WTC11 (cell line): ENCODE results near the gene PSMB9. TPM values are rescaled to one million over a fixed set of nuclear protein-coding genes. Genes with fewer than 3 reads are reported as not detected.

ENCODE experiments used
- ATAC-seq: fragments of 200-7000 bp; cut with Tn5 transposase; 2 replicates; pipeline ENCODE4 v1.10.0; 2021; ENCODE audit warnings: mild to moderate bottlenecking, moderate library complexity
- CTCF ChIA-PET: fragments of 300-600 bp; sonication (Branson Sonifier 250); formaldehyde crosslinking; loops from one replicate; lab custom pipeline; 2021; ENCODE audit warnings: antibody characterized with exemption; lab: Charles Lee
- POLR2A ChIA-PET: fragments of 350-600 bp; sonication (Branson Sonifier 250); formaldehyde crosslinking; loops from one replicate; lab custom pipeline; 2021; ENCODE audit warnings: antibody characterized with exemption; lab: Charles Lee
- DNase-seq: peaks from one replicate; pipeline ENCODE4 v3.0.0; 2021; ENCODE audit warnings: low spot score
- H3K27ac Mint-ChIP-seq: 2 replicates; pipeline ENCODE4 v1.8.0; 2021; ENCODE audit warnings: mixed read lengths
- H3K27me3 Mint-ChIP-seq: 2 replicates; pipeline ENCODE4 v1.8.0; 2021; ENCODE audit warnings: low read depth, mild to moderate bottlenecking, moderate library complexity, mixed read lengths
- H3K36me3 Mint-ChIP-seq: 2 replicates; pipeline ENCODE4 v1.8.0; 2021; ENCODE audit warnings: mixed read lengths
- H3K4me1 Mint-ChIP-seq: 2 replicates; pipeline ENCODE4 v1.8.0; 2022; ENCODE audit warnings: mixed read lengths
- H3K4me3 Mint-ChIP-seq: 2 replicates; pipeline ENCODE4 v1.8.0; 2021; ENCODE audit warnings: mild to moderate bottlenecking, moderate library complexity, mixed read lengths
- H3K9me3 Mint-ChIP-seq: 2 replicates; pipeline ENCODE4 v1.8.0; 2021; ENCODE audit warnings: mixed read lengths
- ARID4B ChIP-seq: sonication (generic); formaldehyde crosslinking; IDR thresholded peaks from 2 replicates; pipeline ENCODE4 v1.8.0; 2023; ENCODE audit warnings: missing genetic modification reagents, mild to moderate bottlenecking, borderline replicate concordance
- E2F1 ChIP-seq: sonication (generic); formaldehyde crosslinking; IDR thresholded peaks from 2 replicates; pipeline ENCODE4 v1.8.0; 2022; ENCODE audit warnings: mild to moderate bottlenecking, missing genetic modification reagents
- EMX1 ChIP-seq: fragments of 250-450 bp; sonication (Bioruptor Pico); IDR thresholded peaks from 2 replicates; pipeline ENCODE4 v1.8.0; 2021; ENCODE audit warnings: mild to moderate bottlenecking
- FOXP1 ChIP-seq: sonication (generic); formaldehyde crosslinking; IDR thresholded peaks from 2 replicates; pipeline ENCODE4 v1.8.0; 2022; ENCODE audit warnings: missing genetic modification reagents, mild to moderate bottlenecking, moderate library complexity, borderline replicate concordance
- GABPB1 ChIP-seq: sonication (generic); formaldehyde crosslinking; IDR thresholded peaks from 2 replicates; pipeline ENCODE4 v1.8.1; 2023; ENCODE audit warnings: mild to moderate bottlenecking, missing genetic modification reagents
- GRHL2 ChIP-seq: fragments of 250-450 bp; sonication (Bioruptor Pico); IDR thresholded peaks from 2 replicates; pipeline ENCODE4 v1.8.0; 2022; ENCODE audit warnings: mild to moderate bottlenecking, moderate library complexity; ENCODE audit not compliant: insufficient replicate concordance, severe bottlenecking
- HMGXB4 ChIP-seq: sonication (generic); formaldehyde crosslinking; IDR thresholded peaks from 2 replicates; pipeline ENCODE4 v1.8.1; 2023; ENCODE audit warnings: mild to moderate bottlenecking, moderate library complexity, missing genetic modification reagents
- IRF1 ChIP-seq: sonication (generic); formaldehyde crosslinking; IDR thresholded peaks from 2 replicates; pipeline ENCODE4 v1.8.0; 2023; ENCODE audit warnings: missing genetic modification reagents
- KAT7 ChIP-seq: sonication (generic); formaldehyde crosslinking; IDR thresholded peaks from 2 replicates; pipeline ENCODE4 v1.8.1; 2023; ENCODE audit warnings: missing genetic modification reagents, mild to moderate bottlenecking, borderline replicate concordance
- NFATC4 ChIP-seq: fragments of 250-450 bp; sonication (Bioruptor Pico); IDR thresholded peaks from 2 replicates; pipeline ENCODE4 v1.9.0; 2021; ENCODE audit warnings: mild to moderate bottlenecking
- NR1H2 ChIP-seq: sonication (generic); formaldehyde crosslinking; IDR thresholded peaks from 2 replicates; pipeline ENCODE4 v1.9.0; 2021; ENCODE audit warnings: mild to moderate bottlenecking, moderate library complexity, missing genetic modification reagents
- STAT6 ChIP-seq: sonication (generic); formaldehyde crosslinking; conservative IDR thresholded peaks from 2 replicates; pipeline ENCODE4 v1.8.1; 2023; ENCODE audit warnings: mild to moderate bottlenecking, low read depth, missing genetic modification reagents, moderate library complexity
- TCF7 ChIP-seq: sonication (generic); formaldehyde crosslinking; IDR thresholded peaks from 2 replicates; pipeline ENCODE4 v1.8.0; 2022; ENCODE audit warnings: mild to moderate bottlenecking, low read depth, missing genetic modification reagents, moderate library complexity
- ZBTB21 ChIP-seq: sonication (generic); formaldehyde crosslinking; IDR thresholded peaks from 2 replicates; pipeline ENCODE4 v1.8.1; 2023; ENCODE audit warnings: mild to moderate bottlenecking, missing genetic modification reagents, borderline replicate concordance
- ZNF121 ChIP-seq: sonication (generic); formaldehyde crosslinking; IDR thresholded peaks from 2 replicates; pipeline ENCODE4 v1.8.0; 2023; ENCODE audit warnings: missing genetic modification reagents
- ZNF219 ChIP-seq: sonication (generic); formaldehyde crosslinking; IDR thresholded peaks from 2 replicates; pipeline ENCODE4 v1.8.0; 2023; ENCODE audit warnings: missing genetic modification reagents, mild to moderate bottlenecking, borderline replicate concordance
- ZNF416 ChIP-seq: fragments of 250-450 bp; sonication (Bioruptor Pico); IDR thresholded peaks from 2 replicates; pipeline ENCODE4 v1.9.0; 2021; ENCODE audit warnings: mild to moderate bottlenecking, inconsistent platforms
- ZNF532 ChIP-seq: fragments of 250-450 bp; sonication (Bioruptor Pico); IDR thresholded peaks from 2 replicates; pipeline ENCODE4 v1.9.0; 2021; ENCODE audit warnings: mild to moderate bottlenecking, borderline replicate concordance
- ZSCAN18 ChIP-seq: fragments of 250-450 bp; sonication (Bioruptor Pico); IDR thresholded peaks from 2 replicates; pipeline ENCODE4 v2.1.2; 2022; ENCODE audit warnings: mild to moderate bottlenecking, moderate library complexity
- total RNA-seq: library from RNA; stranded (reverse); gene quantifications from 3 replicates; pipeline ENCODE4 v1.2.3, GENCODE V29; 2021

The PSMB9 gene
- total RNA-seq, 1 experiment from 2014 or later: 1.8 TPM

GRCh38 chr6:32876603-32877002, 22.6 kb downstream of the PSMB9 start:
- Mint-ChIP-seq H3K36me3 (no peaks in the 10 kb centered on the region), H3K9me3 (peaks cover 11% of the 10 kb centered on the region), H3K27me3 (peaks cover 10% of the 10 kb centered on the region), H3K4me1 (no peaks in the 10 kb centered on the region), H3K4me3 (no peak overlapping the region), H3K27ac (no peak overlapping the region)
- no peak for TF ChIP-seq NFATC4 (CRISPR knock-in tag)
- TF ChIP-seq ZSCAN18 (CRISPR knock-in tag): no peak
- TF ChIP-seq IRF1 (CRISPR knock-in tag): no peak
- TF ChIP-seq ARID4B (CRISPR knock-in tag): no peak
- no peak for TF ChIP-seq KAT7
- no peak for TF ChIP-seq ZNF532 (CRISPR knock-in tag)
- no peak for TF ChIP-seq ZNF121 (CRISPR knock-in tag)
- TF ChIP-seq ZBTB21: no peak
- no peak for TF ChIP-seq EMX1 (CRISPR knock-in tag)
- ATAC-seq (no peak), DNase-seq (no peak)
- CTCF ChIA-PET: interaction anchor here (1.4 to 2.2 kb wide), 2 partner anchors 9 to 38 kb away, joined by 5 to 10 read pairs; partner anchors contain the start of gene TAP2
- POLR2A ChIA-PET: no interaction called here

- ChIA-PET CTCF (interaction anchor here (1.4 to 3.6 kb wide), 5 partner anchors 11 to 105 kb away, joined by 3 to 21 read pairs (median 7); partner anchors contain the start of genes HLA-DMA, TAP1 and TAP2), POLR2A (no interaction called here)
- no peak for ATAC-seq
- peaks cover 12% of the 10 kb centered on the region for H3K27me3 Mint-ChIP-seq
- H3K27ac Mint-ChIP-seq: no peak overlapping the region
- no peak overlapping the region for H3K4me3 Mint-ChIP-seq
- no peaks in the 10 kb centered on the region for H3K4me1 Mint-ChIP-seq
- DNase-seq: no peak
- H3K9me3 Mint-ChIP-seq: no peaks in the 10 kb centered on the region; the same call in 1 of the 2 replicates
- no peaks in the 10 kb centered on the region for H3K36me3 Mint-ChIP-seq
- TF ChIP-seq E2F1 (CRISPR knock-in tag): no peak
- TF ChIP-seq FOXP1 (CRISPR knock-in tag): no peak
- no peak for TF ChIP-seq STAT6 (CRISPR knock-in tag)
- no peak for TF ChIP-seq TCF7
- TF ChIP-seq ZNF219 (CRISPR knock-in tag): no peak
- TF ChIP-seq GABPB1 (CRISPR knock-in tag): no peak
- TF ChIP-seq NR1H2 (CRISPR knock-in tag): no peak
- no peak for TF ChIP-seq GRHL2 (CRISPR knock-in tag)
- TF ChIP-seq HMGXB4 (CRISPR knock-in tag): no peak
- TF ChIP-seq ZNF416 (CRISPR knock-in tag): no peak
Observed at GRCh38 chr6:32879691-32880090, 25.7 kb downstream of the PSMB9 start.
